B cell (primary cell): Measurements from ENCODE around the gene SOX6. TPM values are rescaled to one million over a fixed set of nuclear protein-coding genes. Genes with fewer than 3 reads are reported as not detected.

Experiments used
- ATAC-seq: fragments of 200-7000 bp; cut with Tn5 transposase; one replicate; pipeline ENCODE4 v1.10.0; 2021; ENCODE audit warnings: low read depth, mild to moderate bottlenecking, moderate number of reproducible peaks, moderate library complexity
- CTCF ChIA-PET: fragments of 350-600 bp; sonication (Branson Sonifier 250); formaldehyde crosslinking; loops from one replicate; lab custom pipeline; 2021; ENCODE audit warnings: antibody characterized with exemption, inconsistent platforms; lab: Charles Lee
- POLR2A ChIA-PET: fragments of 350-600 bp; sonication (Branson Sonifier 250); formaldehyde crosslinking; loops from one replicate; lab custom pipeline; 2021; ENCODE audit warnings: antibody characterized with exemption; lab: Charles Lee
- DNase-seq: peaks from one replicate; pipeline ENCODE4 v3.0.0; 2013
- H2AFZ ChIP-seq: 2 replicates; pipeline ENCODE4 v1.6.1; 2012; ENCODE audit warnings: mild to moderate bottlenecking, low read depth, low read length; ENCODE audit not compliant: insufficient read depth, poor library complexity, severe bottlenecking
- H3K27ac ChIP-seq, 2 donors: 1 replicate in 1 of 2; 2 replicates in 1 of 2; pipeline ENCODE4 v1.5.1; 2012 to 2013; ENCODE audit warnings: low read length in 2 of 2, mild to moderate bottlenecking in 2 of 2, moderate library complexity in 1 of 2
- H3K27me3 ChIP-seq, 4 experiments: fragments of 200-600 bp in 1 of 4; sonication (generic) in 1 of 4; replicated peaks in 1 of 4; 1 replicate in 2 of 4; 2 replicates in 2 of 4; pipeline versions ENCODE4 v1.6.1 to v1.7.0; 2013 to 2016; ENCODE audit warnings: low read length in 3 of 4, mild to moderate bottlenecking in 2 of 4, mixed read lengths in 1 of 4, moderate library complexity in 1 of 4; ENCODE audit not compliant: insufficient read depth in 4 of 4, control insufficient read depth in 3 of 4; ENCODE audit errors: control extremely low read depth in 1 of 4
- H3K36me3 ChIP-seq, 2 experiments: replicated peaks in 1 of 2; 1 replicate in 1 of 2; 2 replicates in 1 of 2; pipeline versions ENCODE4 v1.6.1 to v1.7.1; 2013; ENCODE audit warnings: low read length in 1 of 2; ENCODE audit not compliant: insufficient read depth in 2 of 2, control insufficient read depth in 1 of 2; ENCODE audit errors: control extremely low read depth in 1 of 2, extremely low read depth in 1 of 2
- H3K4me1 ChIP-seq, 2 donors: fragments of 200-600 bp in 1 of 2; sonication (generic) in 1 of 2; 1 replicate in 1 of 2; 2 replicates in 1 of 2; pipeline versions ENCODE4 v1.5.1 to v1.6.1; 2013 to 2017; ENCODE audit warnings: low read length in 2 of 2; ENCODE audit not compliant: control insufficient read depth in 2 of 2, insufficient read depth in 2 of 2
- H3K4me2 ChIP-seq: replicated peaks from 2 replicates; pipeline ENCODE3; 2012; ENCODE audit warnings: mild to moderate bottlenecking, low read depth, low read length; ENCODE audit not compliant: poor library complexity, severe bottlenecking
- H3K4me3 ChIP-seq, 5 experiments: fragments of 200-600 bp in 1 of 5; sonication (generic) in 1 of 5; 1 replicate in 3 of 5; 2 replicates in 2 of 5; pipeline versions ENCODE4 v1.5.1 to v1.7.0; 2011 to 2016; ENCODE audit warnings: low read length in 4 of 5, mild to moderate bottlenecking in 4 of 5, low read depth in 2 of 5, control low read depth in 1 of 5, moderate library complexity in 1 of 5; ENCODE audit not compliant: insufficient read depth in 1 of 5; ENCODE audit errors: control extremely low read depth in 1 of 5, extremely low read depth in 1 of 5
- H3K79me2 ChIP-seq: fragments of 200-600 bp; sonication (generic); one replicate; pipeline ENCODE4 v1.6.0; 2016; ENCODE audit warnings: low read length; ENCODE audit not compliant: control insufficient read depth, insufficient read depth
- H3K9ac ChIP-seq: fragments of 200-600 bp; sonication (generic); 2 replicates; pipeline ENCODE4 v1.6.1; 2017; ENCODE audit warnings: mild to moderate bottlenecking, low read length, moderate library complexity
- H3K9me3 ChIP-seq, 3 donors: one replicate each; pipeline versions ENCODE4 v1.6.1 to v1.7.1; 2013; ENCODE audit warnings: low read length in 2 of 3; ENCODE audit not compliant: control insufficient read depth in 2 of 3, insufficient read depth in 1 of 3; ENCODE audit errors: control extremely low read depth in 1 of 3
- H4K20me1 ChIP-seq: 2 replicates; pipeline ENCODE4 v1.6.0; 2012; ENCODE audit warnings: mild to moderate bottlenecking, low read length; ENCODE audit not compliant: insufficient read depth, control insufficient read depth, poor library complexity, severe bottlenecking
- H3K27ac Mint-ChIP-seq: one replicate; pipeline ENCODE4 v1.8.0; 2021; ENCODE audit warnings: mixed read lengths
- H3K27me3 Mint-ChIP-seq: one replicate; pipeline ENCODE4 v1.8.0; 2021; ENCODE audit warnings: mixed read lengths
- H3K4me1 Mint-ChIP-seq: one replicate; pipeline ENCODE4 v1.8.0; 2021; ENCODE audit warnings: mixed read lengths
- H3K4me3 Mint-ChIP-seq: one replicate; pipeline ENCODE4 v1.8.0; 2021; ENCODE audit warnings: mixed read lengths
- H3K9me3 Mint-ChIP-seq: one replicate; pipeline ENCODE4 v1.8.0; 2022; ENCODE audit warnings: mixed read lengths; ENCODE audit not compliant: insufficient read depth
- EZH2 ChIP-seq: IDR thresholded peaks from 2 replicates; pipeline ENCODE4 v1.6.1; 2012; ENCODE audit warnings: borderline replicate concordance, low read depth, mild to moderate bottlenecking, moderate library complexity, low read length; ENCODE audit not compliant: insufficient read depth, poor library complexity, severe bottlenecking
- intact Hi-C: fragments of 100-400 bp; cut with micrococcal nuclease; formaldehyde crosslinking; loops from one replicate; pipeline ENCODE4 v1.10.0; 2022
- polyA plus RNA-seq: library from polyadenylated mRNA; depleted of rRNA; stranded (reverse); fragments of >200 nt; gene quantifications from 2 replicates; pipeline ENCODE4 v1.2.3, GENCODE V29; 2012
- total RNA-seq, 2 donors: library from RNA; stranded (reverse); fragments of 120-200 nt in 1 of 2; gene quantifications; 1 replicate in 1 of 2; 2 replicates in 1 of 2; pipeline versions ENCODE4 v1.2.3 to v1.2.4, GENCODE V29; 2013 to 2022
- TF ChIP-seq, protein P1 (sequence below): fragments of 200-600 bp; IDR thresholded peaks from one replicate; pipeline ENCODE4 v1.8.0; 2022; ENCODE audit warnings: antibody characterized with exemption, mild to moderate bottlenecking

The SOX6 gene
- total and polyA plus RNA-seq, 2 donors (not counting 1 experiment from before 2014, with no cell fraction given), result not detected

DNA sequence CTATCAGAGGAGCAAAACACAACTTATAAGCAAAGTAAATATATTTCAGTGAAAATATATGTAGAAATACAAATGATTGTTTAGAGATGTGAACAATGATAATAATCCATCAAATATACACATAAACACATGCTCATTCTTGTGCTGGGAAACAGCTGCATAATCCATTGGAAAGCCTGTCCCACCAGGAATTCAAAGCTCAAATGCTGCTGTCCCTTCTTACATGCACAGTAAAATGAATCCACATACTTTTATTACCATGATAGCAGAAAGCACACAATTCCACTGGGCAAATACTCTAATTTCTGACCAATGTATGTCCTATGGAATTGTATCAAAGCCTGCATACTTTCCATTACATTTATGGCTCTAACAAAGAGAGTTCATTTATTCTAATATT, 44.5 kb downstream of the SOX6 start:
- Histone ChIP-seq H4K20me1 (no peaks in the 10 kb centered on the region), H3K4me3 (no peak overlapping the region), H3K9me3 (no peaks in the 10 kb centered on the region), H3K4me1 (no peaks in the 10 kb centered on the region), H2AFZ (no peak overlapping the region), H3K36me3 (no peaks in the 10 kb centered on the region), H3K27ac (no peak overlapping the region), H3K4me2 (no peak overlapping the region), H3K79me2 (no peaks in the 10 kb centered on the region), H3K27me3 (no peaks in the 10 kb centered on the region), H3K9ac (no peak overlapping the region)
- intact Hi-C loops, result no loop called here
- Mint-ChIP-seq H3K4me1 (no peaks in the 10 kb centered on the region), H3K9me3 (no peaks in the 10 kb centered on the region), H3K4me3 (no peak overlapping the region), H3K27me3 (no peaks in the 10 kb centered on the region), H3K27ac (no peak overlapping the region)
- CTCF ChIA-PET, result no interaction called here
- no peak for ATAC-seq
- no peak for TF ChIP-seq EZH2
- TF ChIP-seq, protein P1, sequence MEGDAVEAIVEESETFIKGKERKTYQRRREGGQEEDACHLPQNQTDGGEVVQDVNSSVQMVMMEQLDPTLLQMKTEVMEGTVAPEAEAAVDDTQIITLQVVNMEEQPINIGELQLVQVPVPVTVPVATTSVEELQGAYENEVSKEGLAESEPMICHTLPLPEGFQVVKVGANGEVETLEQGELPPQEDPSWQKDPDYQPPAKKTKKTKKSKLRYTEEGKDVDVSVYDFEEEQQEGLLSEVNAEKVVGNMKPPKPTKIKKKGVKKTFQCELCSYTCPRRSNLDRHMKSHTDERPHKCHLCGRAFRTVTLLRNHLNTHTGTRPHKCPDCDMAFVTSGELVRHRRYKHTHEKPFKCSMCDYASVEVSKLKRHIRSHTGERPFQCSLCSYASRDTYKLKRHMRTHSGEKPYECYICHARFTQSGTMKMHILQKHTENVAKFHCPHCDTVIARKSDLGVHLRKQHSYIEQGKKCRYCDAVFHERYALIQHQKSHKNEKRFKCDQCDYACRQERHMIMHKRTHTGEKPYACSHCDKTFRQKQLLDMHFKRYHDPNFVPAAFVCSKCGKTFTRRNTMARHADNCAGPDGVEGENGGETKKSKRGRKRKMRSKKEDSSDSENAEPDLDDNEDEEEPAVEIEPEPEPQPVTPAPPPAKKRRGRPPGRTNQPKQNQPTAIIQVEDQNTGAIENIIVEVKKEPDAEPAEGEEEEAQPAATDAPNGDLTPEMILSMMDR, result no peak
- POLR2A ChIA-PET, result no interaction called here
- no peak for DNase-seq

DNA sequence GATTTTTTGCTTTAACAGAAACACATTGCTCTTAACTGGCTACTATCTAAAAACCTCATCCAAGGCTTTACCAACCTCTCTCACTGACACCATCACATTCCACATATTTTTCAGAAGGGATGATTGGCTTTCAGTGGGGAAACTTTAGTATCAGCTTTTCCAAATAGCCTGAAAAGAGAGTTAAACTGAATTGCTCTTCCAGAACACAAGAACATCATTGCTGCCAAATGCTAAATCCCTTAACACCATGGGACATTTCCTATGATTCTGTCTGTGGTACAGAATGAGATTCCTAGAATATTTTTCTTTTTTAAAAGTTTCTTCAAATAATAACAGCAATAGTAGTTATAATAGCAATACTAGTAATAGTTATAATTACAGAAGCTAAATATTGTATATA, 45.4 kb downstream of the SOX6 start:
- Histone ChIP-seq H3K9me3 (no peaks in the 10 kb centered on the region), H3K27me3 (no peaks in the 10 kb centered on the region), H3K4me2 (no peak overlapping the region), H3K4me1 (no peaks in the 10 kb centered on the region), H3K27ac (no peak overlapping the region), H3K79me2 (no peaks in the 10 kb centered on the region), H3K9ac (no peak overlapping the region), H3K4me3 (no peak overlapping the region), H3K36me3 (no peaks in the 10 kb centered on the region), H4K20me1 (no peaks in the 10 kb centered on the region), H2AFZ (no peak overlapping the region)
- intact Hi-C loops, result no loop called here
- no peak for TF ChIP-seq EZH2
- TF ChIP-seq, protein P1, result no peak
- Mint-ChIP-seq H3K4me1 (no peaks in the 10 kb centered on the region), H3K4me3 (no peak overlapping the region), H3K9me3 (no peaks in the 10 kb centered on the region), H3K27me3 (no peaks in the 10 kb centered on the region), H3K27ac (no peak overlapping the region)
- ChIA-PET CTCF (interaction anchor here (0.7 kb wide), 1 partner anchor 11 kb away, joined by 3 read pairs; no protein-coding TSS in a partner anchor), POLR2A (no interaction called here)
- DNase-seq (no peak), ATAC-seq (no peak)
